Stimulated activated CD8-positive, alpha-beta memory T cell treated with anti-CD3 and anti-CD28 coated beads, Interleukin-15, amount 100 ng/mL, for 1 hour (primary cell): ENCODE measurements around the gene IL34.
"Not testable (repeated sequence)": the region's sequence is repeated elsewhere in the genome, so short reads cannot be mapped to it uniquely, and the experiment has no call there.

Experiments
- DNase-seq: peaks from one replicate; pipeline ENCODE4 v3.0.0-alpha.2; 2020; ENCODE audit warnings: low read depth

IL34 gene

GRCh38 chr16:70658921-70659320, 12.6 kb downstream of the IL34 start:
- DNase-seq: no peak

DNA sequence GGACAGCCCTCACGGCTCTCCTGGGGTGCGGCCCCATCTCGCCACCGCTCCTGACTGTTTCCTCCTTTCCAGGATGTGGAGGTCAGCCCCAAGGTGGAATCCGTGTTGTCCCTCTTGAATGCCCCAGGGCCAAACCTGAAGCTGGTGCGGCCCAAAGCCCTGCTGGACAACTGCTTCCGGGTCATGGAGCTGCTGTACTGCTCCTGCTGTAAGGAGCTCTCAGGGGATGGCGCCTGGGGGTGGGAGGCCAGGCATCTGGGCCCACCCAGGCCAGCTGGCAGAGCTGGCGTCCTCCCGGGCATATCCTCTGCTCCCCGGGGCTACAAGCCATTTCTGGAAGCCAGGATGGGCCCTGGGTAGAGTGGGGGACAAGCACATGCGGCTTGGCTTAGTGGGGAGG, 13.2 kb downstream of the IL34 start:
- DNase-seq: no peak

GRCh38 chr16:70659953-70660671, 13.8 kb downstream of the IL34 start:
- DNase-seq: no peak

DNA sequence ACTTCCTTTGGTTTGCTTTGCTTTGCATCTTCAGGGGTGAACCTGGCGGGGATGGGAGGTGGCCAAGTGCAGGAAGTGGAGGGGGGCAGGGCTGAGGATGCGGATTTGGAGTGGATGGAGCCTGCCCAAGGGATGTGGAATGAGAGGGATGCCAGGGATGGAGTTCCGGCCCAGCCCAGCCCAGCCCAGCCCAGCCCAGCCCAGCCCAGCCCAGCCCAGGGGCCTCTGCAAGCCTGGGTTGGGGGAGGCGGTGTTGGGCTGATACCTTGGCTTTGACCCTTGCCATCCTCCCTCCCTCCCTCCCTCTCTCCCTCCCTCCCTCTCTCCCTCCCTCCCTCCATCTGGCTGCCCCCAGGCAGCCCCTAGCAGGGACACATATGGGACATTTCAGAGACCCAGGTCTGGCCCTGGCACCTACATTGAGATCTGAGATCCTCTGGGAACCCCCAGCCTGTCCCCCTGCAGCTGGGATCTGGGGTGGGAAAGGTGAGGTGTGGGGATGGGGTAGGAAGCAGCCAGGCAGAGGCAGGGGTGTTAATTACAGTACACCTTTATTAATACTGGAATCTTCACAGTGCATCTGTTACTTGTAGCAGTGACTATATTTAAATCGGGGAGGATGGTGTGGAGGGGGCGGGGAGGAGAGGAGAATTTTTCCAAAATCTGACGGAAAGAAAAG, 14.5 kb downstream of the IL34 start:
- no peak for DNase-seq

DNA sequence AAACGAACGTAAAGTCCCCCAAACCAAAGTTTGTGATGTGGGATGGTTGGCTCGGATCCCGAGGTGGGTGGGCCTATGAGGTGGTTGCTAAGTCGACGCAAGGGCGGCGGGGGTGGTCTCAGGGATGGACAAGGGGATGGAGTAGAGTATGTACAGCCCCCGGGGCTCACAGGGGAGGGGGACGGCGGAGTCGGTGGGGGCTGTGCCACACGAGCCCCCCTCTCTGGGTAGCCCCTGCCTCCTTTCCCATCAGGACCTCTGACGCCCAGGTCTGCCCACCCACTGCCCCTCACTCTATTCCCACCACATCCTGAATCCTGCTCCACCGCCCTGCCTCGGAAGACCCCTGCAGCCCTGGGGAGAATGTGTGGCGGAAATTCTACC, 15.2 kb downstream of the IL34 start:
- no peak for DNase-seq

- no peak for DNase-seq
These were observed 15.7 kb downstream of the IL34 start for GRCh38 chr16:70661918-70662641.

- DNase-seq: no peak
These were observed 16.7 kb downstream of the IL34 start for GRCh38 chr16:70662991-70663523.

- DNase-seq: no peak
These were observed 17.4 kb downstream of the IL34 start for GRCh38 chr16:70663524-70664324.

- DNase-seq: no peak
These were observed 18.2 kb downstream of the IL34 start for GRCh38 chr16:70664325-70665112.

- DNase-seq: no peak
These were observed 18.8 kb downstream of the IL34 start for GRCh38 chr16:70665113-70665694.

DNA sequence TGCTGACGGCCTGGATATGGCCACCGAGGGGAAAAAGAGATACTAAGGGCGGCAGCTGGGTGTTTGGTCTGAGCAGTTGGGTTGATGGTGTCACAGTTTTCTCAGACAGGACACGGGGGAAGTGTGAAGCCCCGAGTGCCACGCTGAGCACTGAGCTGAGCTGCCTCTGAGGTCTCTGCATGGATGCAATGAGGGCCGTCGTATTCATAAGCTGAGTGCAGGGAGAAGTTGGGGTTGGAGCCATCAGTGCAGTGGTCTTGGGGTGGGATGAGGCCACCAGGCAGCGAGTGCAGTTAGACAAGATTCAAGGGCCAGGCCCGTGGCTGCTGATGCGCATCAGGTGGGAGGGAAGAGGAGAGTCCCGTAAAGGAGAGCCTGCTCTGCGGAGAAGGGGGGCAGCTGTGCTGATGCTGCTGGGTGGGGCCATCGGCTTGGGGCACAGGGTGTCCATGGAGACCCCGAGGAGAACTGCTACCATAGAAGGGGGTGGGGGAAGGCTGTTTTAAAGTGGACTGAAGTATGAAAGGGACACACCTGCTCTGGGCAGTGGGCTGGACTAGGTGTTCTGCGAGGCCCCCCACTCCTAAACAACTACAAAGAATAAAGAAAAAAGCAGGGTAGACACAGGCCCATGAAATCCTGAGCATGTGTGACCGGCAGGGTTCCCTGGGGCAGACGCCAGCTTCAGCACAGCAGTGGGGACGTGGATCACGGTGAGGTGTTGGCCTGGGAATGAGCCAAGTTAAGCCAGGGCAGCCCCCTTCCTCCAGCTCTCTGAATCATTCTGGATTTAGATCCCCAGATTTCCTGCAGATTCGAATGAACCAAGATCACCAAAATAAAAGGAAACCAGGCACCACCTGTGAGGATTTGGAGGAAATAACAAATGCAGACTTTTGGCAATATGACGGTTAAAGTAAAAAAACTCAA, 19.7 kb downstream of the IL34 start:
- DNase-seq: no peak

DNA sequence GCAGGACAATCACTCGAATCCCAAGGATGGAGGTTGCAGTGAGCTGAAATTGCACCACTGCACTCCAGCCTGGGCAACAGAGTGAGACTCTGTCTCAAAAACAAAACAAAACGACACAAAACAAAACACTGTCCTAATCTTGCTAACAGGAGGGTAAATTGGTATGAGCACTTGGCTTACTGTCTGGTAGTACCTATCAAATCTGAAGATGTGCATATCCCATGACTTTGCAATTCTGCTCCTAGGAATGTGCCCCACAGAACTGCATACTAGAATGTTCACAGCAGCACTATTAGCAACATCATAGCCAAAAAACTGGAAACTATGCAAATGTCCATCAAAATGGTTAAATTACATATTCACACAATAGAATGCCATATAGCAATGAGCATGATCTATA, 23.8 kb downstream of the IL34 start:
- no peak for DNase-seq

- not testable (repeated sequence) for DNase-seq
These were observed 24.6 kb downstream of the IL34 start for GRCh38 chr16:70670938-70671337.

DNA sequence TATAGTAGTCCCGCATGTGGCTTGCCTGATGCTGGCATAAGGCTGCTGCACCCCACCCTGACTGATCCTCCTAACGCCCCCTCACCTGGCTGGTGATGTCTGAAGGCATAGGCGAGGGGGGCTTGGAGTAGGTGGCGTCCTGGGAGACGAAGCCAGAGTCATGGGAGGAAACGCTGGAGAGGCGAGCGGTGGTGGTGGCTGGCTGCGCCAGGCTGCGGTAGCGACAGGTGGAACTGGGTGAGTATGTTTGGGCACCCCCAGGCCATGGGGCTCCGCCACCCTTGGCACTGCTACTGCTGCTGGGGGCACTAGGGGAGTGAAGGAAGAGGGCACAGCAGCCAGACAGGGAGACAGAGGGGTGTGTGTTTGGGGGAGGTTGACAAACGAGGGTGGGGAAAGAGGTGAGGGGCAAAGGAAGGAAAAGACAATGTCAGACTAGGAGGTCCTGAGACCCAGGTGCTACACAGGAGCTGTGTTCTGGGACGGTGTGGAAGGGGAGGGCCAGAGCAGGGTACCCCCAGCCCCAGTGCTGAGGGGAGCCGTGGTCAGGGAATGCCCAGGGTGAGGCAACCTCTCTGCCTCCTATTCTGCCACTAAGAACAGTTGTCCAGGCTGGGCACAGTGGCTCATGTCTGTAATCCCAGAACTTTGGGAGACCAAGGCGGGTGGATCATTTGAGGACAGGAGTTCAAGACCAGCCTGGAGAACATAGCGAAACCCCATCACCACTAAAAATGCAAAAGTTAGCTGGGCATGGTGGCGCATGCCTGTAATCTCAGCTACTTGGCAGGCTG, 28.1 kb downstream of the IL34 start:
- no peak for DNase-seq

GRCh38 chr16:70675851-70676513, 29.6 kb downstream of the IL34 start:
- DNase-seq: no peak

GRCh38 chr16:70676675-70677498, 30.5 kb downstream of the IL34 start:
- DNase-seq: no peak

DNA sequence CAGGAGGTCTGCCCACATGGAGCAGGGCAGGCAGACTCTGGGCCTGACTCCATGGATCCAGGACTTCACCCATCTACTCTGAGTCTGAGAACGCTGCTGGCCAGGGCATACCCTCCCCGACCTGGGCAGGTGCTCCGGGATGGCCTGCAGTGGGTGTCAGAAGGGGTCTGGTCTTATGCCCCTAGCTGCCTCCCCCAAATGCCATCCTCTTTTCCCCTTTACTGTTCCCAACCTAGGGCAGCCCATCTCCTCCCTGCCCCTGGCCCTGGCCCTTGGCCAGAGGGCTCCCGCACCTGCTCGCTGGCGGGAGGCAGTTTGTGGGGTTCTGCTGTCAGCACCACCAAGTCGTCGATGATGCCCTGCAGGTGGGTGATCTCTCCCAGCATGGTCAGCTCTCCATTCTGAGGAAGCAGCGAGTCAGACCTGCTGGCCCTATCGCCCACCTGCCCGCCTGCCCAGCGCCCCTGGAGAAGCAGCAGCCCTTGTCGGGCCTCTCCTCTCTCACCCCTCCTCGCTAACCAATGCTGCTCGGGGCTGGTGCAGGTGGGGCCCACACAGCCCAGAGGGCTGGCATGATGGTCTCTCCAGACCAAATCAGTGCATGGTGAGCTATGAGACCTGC, 31.3 kb downstream of the IL34 start:
- no peak for DNase-seq
